Activated CD8-positive, alpha-beta memory T cell treated with anti-CD3 and anti-CD28 coated beads, Interleukin-2, amount 50 U/mL, for 24 hours (primary cell): ENCODE measurements around the gene IER2.

ENCODE experiments used
- DNase-seq: peaks from one replicate; pipeline ENCODE4 v3.0.0-alpha.2; 2020; ENCODE audit errors: extremely low read depth

IER2 gene

GRCh38 chr19:13150187-13150930, at the start of gene IER2, which contains the start of gene STX10:
Gene IER2, plus strand, starts transcription at chr19:13150411. Its CDS starts 2,776 bp downstream, at chr19:13153187.
Gene STX10, minus strand, starts transcription at chr19:13150375. Its CDS starts 202 bp downstream, at chr19:13150173.
- DNase-seq, result peak; percentile 82

GRCh38 chr19:13100841-13101589, 49.2 kb upstream of the IER2 start:
- no peak for DNase-seq

- DNase-seq, result no peak
These were observed 48.4 kb upstream of the IER2 start for GRCh38 chr19:13101590-13102415.

GRCh38 chr19:13102416-13102665, 47.9 kb upstream of the IER2 start:
- DNase-seq, result no peak

- no peak for DNase-seq
These were observed 47.3 kb upstream of the IER2 start, which contains the start of gene LYL1 for GRCh38 chr19:13102666-13103580. Gene LYL1, minus strand, starts transcription at chr19:13102858. Its CDS starts 1,687 bp downstream, at chr19:13101171.

GRCh38 chr19:13103581-13104359, 46.4 kb upstream of the IER2 start:
- DNase-seq, result no peak

- DNase-seq, result no peak
These were observed 45.8 kb upstream of the IER2 start for GRCh38 chr19:13104360-13104847.

- no peak for DNase-seq
These were observed 45.1 kb upstream of the IER2 start for GRCh38 chr19:13104848-13105711.

GRCh38 chr19:13109361-13110098, 40.7 kb upstream of the IER2 start:
- no peak for DNase-seq

GRCh38 chr19:13110099-13110610, 40.1 kb upstream of the IER2 start:
- DNase-seq, result no peak

GRCh38 chr19:13112555-13112954, 37.7 kb upstream of the IER2 start:
- DNase-seq, result no peak

- DNase-seq, result no peak
These were observed 34.3 kb upstream of the IER2 start for GRCh38 chr19:13115936-13116281.

GRCh38 chr19:13116282-13117175, 33.7 kb upstream of the IER2 start, which contains the start of gene TRMT1:
Gene TRMT1, minus strand, starts transcription at chr19:13116740. Its CDS starts 341 bp downstream, at chr19:13116399.
- peak; percentile 83 for DNase-seq

- no peak for DNase-seq
These were observed 32.9 kb upstream of the IER2 start for GRCh38 chr19:13117176-13117771.

- peak; percentile 66 for DNase-seq
These were observed 32.3 kb upstream of the IER2 start, which contains the start of gene NACC1 for GRCh38 chr19:13117772-13118423. Gene NACC1, plus strand, starts transcription at chr19:13118264. Its CDS starts 16,944 bp downstream, at chr19:13135208.
